HFF-Myc (cell line): ENCODE results near the gene FAM228B.
"Not testable (repeated sequence)": the region's sequence is repeated elsewhere in the genome, so short reads cannot be mapped to it uniquely, and the experiment has no call there.

ENCODE experiments used
- DNase-seq: peaks from one replicate; pipeline ENCODE4 v3.0.0-alpha.2; 2011; ENCODE audit warnings: low read depth; ENCODE audit errors: extremely low read depth
- H3K4me3 ChIP-seq: replicated peaks from 2 replicates; pipeline ENCODE4 v1.5.1; 2011; ENCODE audit warnings: low read depth, mild to moderate bottlenecking, control low read depth, low read length
- TF ChIP-seq, protein P1 (sequence below): IDR thresholded peaks from 2 replicates; pipeline ENCODE4 v1.5.1; 2012; ENCODE audit warnings: mild to moderate bottlenecking, low read depth, low read length, control low read depth; ENCODE audit errors: missing control alignments

The FAM228B gene

GRCh38 chr2:24183366-24184069, 60.2 kb downstream of the FAM228B start:
- no peak overlapping the region for H3K4me3 ChIP-seq
- DNase-seq: no peak
- TF ChIP-seq, protein P1, sequence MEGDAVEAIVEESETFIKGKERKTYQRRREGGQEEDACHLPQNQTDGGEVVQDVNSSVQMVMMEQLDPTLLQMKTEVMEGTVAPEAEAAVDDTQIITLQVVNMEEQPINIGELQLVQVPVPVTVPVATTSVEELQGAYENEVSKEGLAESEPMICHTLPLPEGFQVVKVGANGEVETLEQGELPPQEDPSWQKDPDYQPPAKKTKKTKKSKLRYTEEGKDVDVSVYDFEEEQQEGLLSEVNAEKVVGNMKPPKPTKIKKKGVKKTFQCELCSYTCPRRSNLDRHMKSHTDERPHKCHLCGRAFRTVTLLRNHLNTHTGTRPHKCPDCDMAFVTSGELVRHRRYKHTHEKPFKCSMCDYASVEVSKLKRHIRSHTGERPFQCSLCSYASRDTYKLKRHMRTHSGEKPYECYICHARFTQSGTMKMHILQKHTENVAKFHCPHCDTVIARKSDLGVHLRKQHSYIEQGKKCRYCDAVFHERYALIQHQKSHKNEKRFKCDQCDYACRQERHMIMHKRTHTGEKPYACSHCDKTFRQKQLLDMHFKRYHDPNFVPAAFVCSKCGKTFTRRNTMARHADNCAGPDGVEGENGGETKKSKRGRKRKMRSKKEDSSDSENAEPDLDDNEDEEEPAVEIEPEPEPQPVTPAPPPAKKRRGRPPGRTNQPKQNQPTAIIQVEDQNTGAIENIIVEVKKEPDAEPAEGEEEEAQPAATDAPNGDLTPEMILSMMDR: no peak

DNA sequence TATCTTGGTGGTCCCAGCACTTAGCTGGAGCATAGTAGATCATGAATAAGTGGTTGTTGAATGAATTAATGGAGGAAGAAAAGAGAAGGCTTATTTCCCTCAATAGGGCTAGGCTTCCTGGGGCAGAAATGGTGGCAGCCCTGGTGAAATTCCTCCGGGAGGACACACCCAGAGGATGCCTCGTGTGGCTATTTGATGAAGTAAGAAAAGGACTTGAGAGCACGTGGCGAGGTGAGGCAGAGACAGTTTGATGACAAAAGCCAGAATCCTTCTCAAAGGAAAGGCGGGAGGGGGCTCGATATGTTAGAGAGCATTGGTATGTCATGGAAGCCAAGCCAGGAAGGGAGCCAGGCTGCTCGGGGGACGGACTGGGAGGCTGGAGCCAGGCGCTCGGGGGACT, 66.3 kb downstream of the FAM228B start:
- TF ChIP-seq, protein P1: no peak
- H3K4me3 ChIP-seq: no peak overlapping the region
- DNase-seq: no peak

GRCh38 chr2:24190503-24190902, 67.2 kb downstream of the FAM228B start:
- no peak for DNase-seq
- no peak overlapping the region for H3K4me3 ChIP-seq
- TF ChIP-seq, protein P1: no peak

DNA sequence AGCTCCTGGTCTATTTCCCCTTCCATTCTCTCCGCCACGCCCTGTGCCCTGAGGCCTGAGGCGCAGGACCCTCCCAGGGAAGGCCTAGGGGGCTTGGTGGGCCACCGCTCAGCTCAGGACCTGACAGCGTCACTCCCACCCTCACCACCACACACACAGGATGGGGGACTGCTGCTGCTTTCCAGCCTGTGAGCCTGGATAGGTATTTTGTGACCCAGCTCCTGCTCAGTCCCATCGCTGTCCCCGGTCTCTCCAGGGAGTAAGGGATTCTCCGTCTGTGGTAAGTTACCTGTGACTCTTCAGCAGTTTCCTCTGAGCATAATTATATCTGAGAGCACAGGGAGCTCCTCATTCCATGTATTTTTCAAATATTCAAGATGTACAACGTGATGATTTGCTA, 67.9 kb downstream of the FAM228B start:
- no peak overlapping the region for H3K4me3 ChIP-seq
- DNase-seq: no peak
- TF ChIP-seq, protein P1: no peak

GRCh38 chr2:24191848-24192247, 68.6 kb downstream of the FAM228B start:
- TF ChIP-seq, protein P1: no peak
- DNase-seq: no peak

DNA sequence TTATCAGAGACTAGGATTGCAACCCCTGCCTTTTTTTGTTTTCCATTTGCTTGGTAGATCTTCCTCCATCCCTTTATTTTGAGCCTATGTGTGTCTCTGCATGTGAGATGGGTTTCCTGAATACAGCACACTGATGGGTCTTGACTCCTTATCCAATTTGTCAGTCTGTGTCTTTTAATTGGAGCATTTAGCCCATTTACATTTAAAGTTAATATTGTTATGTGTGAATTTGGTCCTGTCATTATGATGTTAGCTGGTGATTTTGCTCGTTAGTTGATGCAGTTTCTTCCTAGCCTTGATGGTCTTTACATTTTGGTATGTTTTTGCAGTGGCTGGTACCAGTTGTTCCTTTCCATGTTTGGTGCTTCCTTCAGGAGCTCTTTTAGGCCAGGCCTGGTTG, 73.9 kb downstream of the FAM228B start:
- not testable (repeated sequence) for H3K4me3 ChIP-seq, DNase-seq

More at GRCh38 chr2:24191848-24192247, 68.6 kb downstream of the FAM228B start:
- no peak overlapping the region for H3K4me3 ChIP-seq

DNA sequence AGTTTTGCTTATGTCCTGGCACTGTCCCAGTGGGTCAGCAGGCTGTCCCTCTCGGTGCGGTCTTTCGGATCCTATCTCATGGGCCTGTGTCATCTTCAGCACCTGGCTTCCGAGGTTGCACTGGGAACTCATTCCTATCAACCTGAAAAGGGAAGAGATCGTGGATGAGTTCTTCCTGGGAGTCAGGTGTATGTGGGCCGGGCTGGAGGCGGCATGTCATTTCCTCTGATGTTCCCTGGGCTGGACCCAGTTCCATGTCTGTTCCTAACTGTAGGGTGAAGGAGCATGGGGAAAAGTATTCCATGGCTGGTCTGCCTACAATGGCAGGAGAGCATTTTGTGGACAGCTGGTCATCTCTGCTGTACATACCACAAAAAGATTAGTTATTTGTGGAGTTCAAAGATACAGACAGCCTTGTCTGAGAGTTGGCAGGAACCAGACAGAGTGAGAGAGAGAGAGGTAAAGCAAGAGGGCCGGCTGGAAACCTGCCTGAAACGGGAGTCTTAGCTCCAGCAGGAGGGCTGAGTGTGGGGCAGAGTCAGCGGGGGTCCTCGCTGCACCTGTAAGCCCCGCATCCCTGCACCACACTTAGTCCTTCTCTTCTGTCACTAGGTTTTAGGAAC, 76.8 kb downstream of the FAM228B start:
- H3K4me3 ChIP-seq: no peak overlapping the region
- no peak for DNase-seq
- TF ChIP-seq, protein P1: no peak
